HG02571 (cell line): ENCODE results near the gene MPPE1.
"Not testable (repeated sequence)": the region's sequence is repeated elsewhere in the genome, so short reads cannot be mapped to it uniquely, and the experiment has no call there.

Source experiments
- ATAC-seq: cut with Tn5 transposase; IDR thresholded peaks from one replicate; pipeline ENCODE4 v1.9.1; 2021; ENCODE audit warnings: mild to moderate bottlenecking, moderate library complexity; ENCODE audit not compliant: unreplicated experiment

MPPE1 gene

GRCh38 chr18:11925800-11926481 is 17.8 kb upstream of the MPPE1 start:
- ATAC-seq, result no peak

- no peak for ATAC-seq
Measured at GRCh38 chr18:11923450-11923849, 15.3 kb upstream of the MPPE1 start.

- not testable (repeated sequence) for ATAC-seq
Measured at GRCh38 chr18:11919522-11919921, 11.4 kb upstream of the MPPE1 start.

- not testable (repeated sequence) for ATAC-seq
Measured at GRCh38 chr18:11916880-11917279, 8.8 kb upstream of the MPPE1 start.

GRCh38 chr18:11909591-11910026 is 1.5 kb upstream of the MPPE1 start:
- no peak for ATAC-seq

- no peak for ATAC-seq
Measured at GRCh38 chr18:11909061-11909455, 941 bp upstream of the MPPE1 start.

GRCh38 chr18:11906926-11907874 is 917 bp downstream of the MPPE1 start:
- no peak for ATAC-seq

GRCh38 chr18:11906176-11906575 is 1.9 kb downstream of the MPPE1 start:
- no peak for ATAC-seq

GRCh38 chr18:11905613-11906012 is 2.5 kb downstream of the MPPE1 start:
- no peak for ATAC-seq

GRCh38 chr18:11902522-11903292 is 5.4 kb downstream of the MPPE1 start:
- ATAC-seq, result no peak

- ATAC-seq, result no peak
Measured at GRCh38 chr18:11901826-11902438, 6.2 kb downstream of the MPPE1 start.

GRCh38 chr18:11899063-11899462 is 9.1 kb downstream of the MPPE1 start:
- no peak for ATAC-seq

- no peak for ATAC-seq
Measured at GRCh38 chr18:11897781-11898180, 10.3 kb downstream of the MPPE1 start.

- not testable (repeated sequence) for ATAC-seq
Measured at GRCh38 chr18:11892438-11892837, 15.7 kb downstream of the MPPE1 start.

GRCh38 chr18:11891737-11892136 is 16.4 kb downstream of the MPPE1 start:
- no peak for ATAC-seq

GRCh38 chr18:11889284-11889683 is 18.8 kb downstream of the MPPE1 start:
- no peak for ATAC-seq

- ATAC-seq, result no peak
Measured at GRCh38 chr18:11888726-11889125, 19.4 kb downstream of the MPPE1 start.

GRCh38 chr18:11887328-11888128 is 20.6 kb downstream of the MPPE1 start:
- ATAC-seq, result no peak

GRCh38 chr18:11886577-11887110 is 21.5 kb downstream of the MPPE1 start:
- no peak for ATAC-seq
